SKM-1 treated with dmso at 0.1 percent for 144 hours (cell line): ENCODE data around the gene SP5.
"Not testable (repeated sequence)": the region's sequence is repeated elsewhere in the genome, so short reads cannot be mapped to it uniquely, and the experiment has no call there.

Source experiments
- DNase-seq: peaks from one replicate; lab custom pipeline; 2025; ENCODE audit not compliant: unreplicated experiment; lab: John Stamatoyannopoulos, UW

Gene SP5

GRCh38 chr2:170711196-170711773 is 3.9 kb upstream of the SP5 start:
- no peak for DNase-seq

- no peak for DNase-seq
Measured at GRCh38 chr2:170711774-170712652, 3.1 kb upstream of the SP5 start.

- DNase-seq = no peak
Measured at GRCh38 chr2:170712653-170713542, 2.2 kb upstream of the SP5 start.

GRCh38 chr2:170713543-170714380 is 1.4 kb upstream of the SP5 start:
- no peak for DNase-seq

GRCh38 chr2:170714381-170715061 is 616 bp upstream of the SP5 start:
- DNase-seq = no peak

GRCh38 chr2:170715932-170716777 is 1.0 kb downstream of the SP5 start:
- no peak for DNase-seq

- no peak for DNase-seq
Measured at GRCh38 chr2:170716851-170717598, 1.9 kb downstream of the SP5 start.

- no peak for DNase-seq
Measured at GRCh38 chr2:170717599-170717963, 2.4 kb downstream of the SP5 start.

GRCh38 chr2:170717991-170718589 is 3.0 kb downstream of the SP5 start:
- no peak for DNase-seq

GRCh38 chr2:170719810-170720209 is 4.7 kb downstream of the SP5 start:
- DNase-seq = no peak

GRCh38 chr2:170721678-170722077 is 6.5 kb downstream of the SP5 start:
- DNase-seq = no peak

GRCh38 chr2:170722301-170722700 is 7.2 kb downstream of the SP5 start:
- DNase-seq = no peak

GRCh38 chr2:170723446-170723958 is 8.4 kb downstream of the SP5 start:
- no peak for DNase-seq

GRCh38 chr2:170733798-170734600 is 18.9 kb downstream of the SP5 start:
- DNase-seq = no peak

GRCh38 chr2:170734601-170735000 is 19.5 kb downstream of the SP5 start:
- DNase-seq = not testable (repeated sequence)

GRCh38 chr2:170736628-170737027 is 21.5 kb downstream of the SP5 start:
- DNase-seq = peak; percentile 67

- DNase-seq = no peak
Measured at GRCh38 chr2:170737406-170737805, 22.3 kb downstream of the SP5 start.
